NCI-H2227 (cell line): Measurements from ENCODE around the gene OR11H7.
"Not testable (repeated sequence)": the region's sequence is repeated elsewhere in the genome, so short reads cannot be mapped to it uniquely, and the experiment has no call there.

Source experiments
- DNase-seq: peaks from one replicate; lab custom pipeline; 2025; ENCODE audit not compliant: unreplicated experiment; lab: John Stamatoyannopoulos, UW

The OR11H7 gene

GRCh38 chr14:20228681-20229080 is at the start of gene OR11H7:
Gene OR11H7, plus strand, starts transcription at chr14:20228981.
- no peak for DNase-seq

DNA sequence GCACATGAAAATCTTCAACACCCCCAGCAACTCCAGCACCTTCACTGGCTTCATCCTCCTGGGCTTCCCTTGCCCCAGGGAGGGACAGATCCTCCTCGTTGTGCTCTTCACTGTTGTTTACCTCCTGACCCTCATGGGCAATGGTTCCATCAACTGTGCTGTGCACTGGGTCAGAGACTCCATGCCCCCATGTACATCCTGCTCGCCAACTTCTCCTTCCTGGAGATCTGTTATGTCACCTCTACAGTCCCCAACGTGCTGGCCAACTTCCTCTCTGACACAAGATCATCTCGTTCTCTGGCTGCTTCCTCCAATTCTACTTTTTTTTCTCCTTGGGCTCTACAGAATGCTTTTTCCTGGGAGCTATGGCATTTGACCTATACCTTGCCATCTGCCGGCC is 49.6 kb upstream of the OR11H7 start:
- DNase-seq: no peak

DNA sequence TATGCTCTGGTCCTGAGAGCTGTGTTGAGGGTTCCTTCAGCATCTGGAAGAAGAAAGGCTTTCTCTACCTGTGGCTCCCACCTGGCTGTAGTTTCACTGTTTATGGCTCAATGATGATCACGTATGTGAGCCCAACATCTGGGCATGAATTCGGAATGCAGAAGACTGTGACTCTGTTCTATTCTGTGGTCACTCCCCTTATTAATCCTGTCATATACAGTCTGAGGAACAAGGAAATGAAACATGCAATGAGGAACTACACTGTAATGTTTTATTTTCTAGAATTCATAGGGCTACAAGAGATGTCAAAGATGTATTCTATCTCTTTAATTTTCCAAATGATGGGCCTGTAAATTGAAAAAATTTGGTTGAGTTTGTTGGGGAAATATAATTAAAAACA is 48.9 kb upstream of the OR11H7 start:
- no peak for DNase-seq

- DNase-seq: no peak
These were observed 48.3 kb upstream of the OR11H7 start for GRCh38 chr14:20180486-20180885.

DNA sequence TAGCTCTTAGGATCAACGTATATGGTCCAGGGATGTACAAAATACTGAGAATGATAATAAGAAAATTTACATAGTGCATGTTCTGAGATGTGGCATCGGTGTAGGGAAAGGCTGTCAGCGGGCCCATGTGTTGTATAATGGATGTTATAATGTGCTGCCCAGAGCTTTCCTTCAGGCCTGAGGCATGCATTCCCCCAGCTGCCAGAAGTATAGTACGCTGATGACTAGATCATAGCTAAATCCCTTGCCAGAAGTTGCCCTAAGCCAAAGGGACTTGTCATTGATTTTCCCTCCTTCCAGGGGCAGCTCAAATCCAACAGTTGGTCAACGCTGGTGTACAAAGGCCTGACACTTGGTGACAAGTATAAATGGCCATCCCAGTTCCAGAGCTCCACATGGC is 44.6 kb upstream of the OR11H7 start:
- no peak for DNase-seq

- no peak for DNase-seq
These were observed 38.2 kb upstream of the OR11H7 start, which contains the start of gene OR11G2 for GRCh38 chr14:20190596-20190995. Gene OR11G2, plus strand, starts transcription at chr14:20190896. Its CDS starts 6,542 bp downstream, at chr14:20197438.

- DNase-seq: no peak
These were observed 37.4 kb upstream of the OR11H7 start for GRCh38 chr14:20191396-20191795.

- DNase-seq: no peak
These were observed 34.7 kb upstream of the OR11H7 start for GRCh38 chr14:20194101-20194500.

GRCh38 chr14:20195170-20195569 is 33.6 kb upstream of the OR11H7 start:
- not testable (repeated sequence) for DNase-seq

DNA sequence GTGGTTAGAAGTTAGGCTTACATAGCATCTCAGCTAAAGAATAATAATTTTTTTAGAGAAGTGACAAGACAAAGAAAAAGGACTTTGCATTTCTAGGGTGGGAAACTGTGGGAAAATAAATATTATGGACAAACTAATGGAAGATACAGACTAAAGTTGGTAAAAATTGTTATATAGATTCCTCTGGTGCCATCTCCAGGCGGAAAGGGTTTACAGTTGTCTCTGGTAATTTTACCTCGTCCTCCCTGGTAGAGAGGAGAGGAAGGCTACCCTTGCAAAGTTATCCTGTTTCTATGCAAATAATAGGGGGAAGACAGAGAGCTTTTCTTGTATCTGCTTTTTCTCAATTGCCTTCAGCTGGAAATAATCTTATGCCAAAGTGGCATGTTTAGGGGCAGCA is 32.9 kb upstream of the OR11H7 start:
- DNase-seq: no peak

DNA sequence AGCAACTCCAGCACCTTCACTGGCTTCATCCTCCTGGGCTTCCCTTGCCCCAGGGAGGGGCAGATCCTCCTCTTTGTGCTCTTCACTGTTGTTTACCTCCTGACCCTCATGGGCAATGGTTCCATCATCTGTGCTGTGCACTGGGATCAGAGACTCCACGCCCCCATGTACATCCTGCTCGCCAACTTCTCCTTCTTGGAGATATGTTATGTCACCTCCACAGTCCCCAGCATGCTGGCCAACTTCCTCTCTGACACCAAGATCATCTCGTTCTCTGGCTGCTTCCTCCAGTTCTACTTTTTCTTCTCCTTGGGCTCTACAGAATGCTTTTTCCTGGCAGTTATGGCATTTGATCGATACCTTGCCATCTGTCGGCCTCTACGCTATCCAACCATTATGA is 31.3 kb upstream of the OR11H7 start:
- no peak for DNase-seq

DNA sequence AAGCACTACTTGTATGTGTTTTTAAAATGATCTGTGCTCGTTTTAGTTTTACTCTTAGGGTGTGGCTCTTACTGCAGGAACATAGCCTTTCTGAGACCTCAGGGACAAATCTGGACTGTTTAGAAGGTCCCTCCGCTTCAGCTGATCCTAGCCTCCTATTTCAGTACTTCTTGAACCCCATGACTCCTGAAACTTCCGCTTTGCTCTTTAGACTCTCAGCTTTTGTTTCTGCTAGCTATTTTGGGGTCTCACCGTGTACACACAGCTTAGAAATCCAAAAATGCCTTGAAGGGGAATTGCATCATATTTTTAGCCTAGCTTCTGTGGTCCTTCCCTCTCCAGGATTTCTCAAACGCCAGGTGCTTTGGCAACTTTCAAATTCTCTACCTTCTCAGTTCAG is 29.8 kb upstream of the OR11H7 start:
- DNase-seq: no peak

GRCh38 chr14:20204721-20205120 is 24.1 kb upstream of the OR11H7 start:
- no peak for DNase-seq

GRCh38 chr14:20209595-20209994 is 19.2 kb upstream of the OR11H7 start:
- DNase-seq: no peak

GRCh38 chr14:20212406-20212805 is 16.4 kb upstream of the OR11H7 start:
- not testable (repeated sequence) for DNase-seq

- DNase-seq: no peak
These were observed 13.6 kb upstream of the OR11H7 start for GRCh38 chr14:20215196-20215595.

GRCh38 chr14:20219033-20219432 is 9.7 kb upstream of the OR11H7 start:
- DNase-seq: no peak

DNA sequence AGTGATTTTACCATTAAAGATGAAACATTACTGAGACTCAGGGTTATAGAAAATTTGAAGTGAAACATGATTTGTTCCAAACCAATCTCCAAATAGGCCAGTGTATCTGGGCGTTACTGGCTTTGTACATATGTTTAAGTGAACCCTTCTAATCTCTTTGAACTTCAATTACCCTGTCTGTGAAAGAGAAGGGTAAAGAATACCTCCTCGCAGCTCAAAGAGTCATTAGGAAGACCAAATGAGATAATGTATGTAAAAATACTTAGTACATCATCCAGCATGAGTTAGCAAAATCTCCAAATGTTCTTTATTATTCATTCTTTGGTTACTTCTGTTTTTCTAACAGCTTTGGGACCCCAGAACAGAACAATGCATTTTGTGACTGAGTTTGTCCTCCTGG is 5.4 kb upstream of the OR11H7 start, which contains the start of gene OR11H6:
Gene OR11H6, plus strand, starts transcription at position 301 of the 400 bp plus-strand sequence. Its CDS starts 0 bp downstream, at position 301.
- no peak for DNase-seq

DNA sequence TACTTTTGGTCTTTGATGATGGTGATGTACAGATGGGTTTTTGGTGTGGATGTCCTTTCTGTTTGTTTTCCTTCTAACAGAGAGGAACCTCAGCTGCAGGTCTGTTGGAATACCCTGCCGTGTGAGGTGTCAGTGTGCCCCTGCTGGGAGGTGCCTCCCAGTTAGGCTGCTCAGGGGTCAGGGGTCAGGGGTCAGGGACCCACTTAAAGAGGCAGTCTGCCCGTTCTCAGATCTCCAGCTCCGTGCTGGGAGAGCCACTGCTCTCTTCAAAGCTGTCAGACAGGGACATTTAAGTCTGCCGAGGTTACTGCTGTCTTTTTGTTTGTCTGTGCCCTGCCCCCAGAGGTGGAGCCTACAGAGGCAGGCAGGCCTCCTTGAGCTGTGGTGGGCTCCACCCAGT is 6.6 kb downstream of the OR11H7 start:
- not testable (repeated sequence) for DNase-seq

DNA sequence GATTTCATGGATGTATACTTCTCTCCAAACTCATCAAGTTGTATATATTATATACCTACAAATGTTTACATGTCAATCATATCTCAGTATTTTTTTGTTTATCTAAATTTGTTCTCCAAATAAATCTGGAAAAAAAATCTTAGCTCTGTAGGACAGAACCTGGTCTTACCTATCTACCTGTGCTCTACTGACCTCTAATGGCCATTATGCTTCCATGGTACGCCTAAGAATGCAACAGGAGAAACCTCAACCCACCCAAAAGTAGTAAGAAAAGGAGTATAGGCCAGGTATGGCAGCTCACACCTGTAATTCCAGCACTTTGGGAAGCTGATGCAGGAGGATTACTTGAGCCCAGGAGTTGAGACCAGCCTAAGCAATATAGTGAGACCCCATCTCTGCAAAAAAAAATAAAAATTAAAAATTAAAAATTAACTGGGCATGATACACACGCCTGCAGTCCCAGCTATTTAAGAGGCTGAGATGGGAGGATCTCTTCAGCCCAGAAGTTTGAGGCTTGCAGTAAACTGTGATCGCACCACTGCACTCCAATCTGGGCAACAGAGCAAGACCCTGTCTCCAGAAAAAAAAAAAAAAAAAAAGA is 19.0 kb downstream of the OR11H7 start:
- no peak for DNase-seq

DNA sequence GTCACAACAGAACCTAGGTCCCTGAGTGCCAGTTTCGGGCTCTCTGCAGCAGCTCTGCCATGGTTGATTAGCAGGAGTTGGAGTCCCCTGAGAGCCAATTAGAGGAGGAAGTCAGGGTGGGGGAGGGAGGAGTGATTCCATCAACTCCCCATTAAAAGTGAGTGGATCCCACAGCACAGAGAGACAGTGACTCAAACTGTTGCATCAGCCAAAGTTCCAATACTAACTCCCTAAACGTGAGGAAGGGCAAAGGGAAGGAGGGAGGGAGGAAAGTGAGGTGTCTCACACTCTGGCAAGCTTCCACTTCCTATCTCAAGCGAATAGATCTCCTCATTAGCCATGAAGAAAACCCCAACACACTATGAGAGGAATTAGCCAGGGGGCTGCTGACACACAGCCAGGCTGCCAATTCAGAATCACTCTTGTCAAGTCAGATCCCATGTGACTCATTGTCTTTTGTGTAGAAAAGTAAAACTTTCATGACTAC is 33.9 kb downstream of the OR11H7 start:
- DNase-seq: no peak

- DNase-seq: not testable (repeated sequence)
These were observed 35.6 kb downstream of the OR11H7 start for GRCh38 chr14:20264361-20264760.

GRCh38 chr14:20274062-20274461 is 45.3 kb downstream of the OR11H7 start:
- DNase-seq: no peak
